Temporal lobe (tissue), 2 donors: ENCODE data around the gene NBPF11. TPM values are rescaled to one million over a fixed set of nuclear protein-coding genes. Genes with fewer than 3 reads are reported as not detected.

Experiments used
- small RNA-seq: library from RNA; depleted of rRNA; stranded (forward); fragments of <200 nt; gene quantifications from one replicate; pipeline ENCODE3, GENCODE V24; 2014; ENCODE audit warnings: low replicate concordance
- total RNA-seq: library from RNA; depleted of rRNA; stranded (reverse); fragments of >200 nt; gene quantifications from one replicate; pipeline ENCODE4 v1.2.3, GENCODE V29; 2014

Gene NBPF11
- total RNA-seq, 1 donor from 2014 or later = 9.3 TPM

Small RNA genes within 50 kb of the gene (small RNA-seq; reads per million reads assigned to genes)
- not detected for gene RNA5SP57

Other genes starting within 250 kb of the NBPF11 start
- not detected for gene GJA8, start 249.5 kb downstream of the NBPF11 start, total RNA-seq
- gene GPR89B, start 223.9 kb downstream of the NBPF11 start, total RNA-seq = 22.6 TPM